ENCODE measurements around the gene ARRB1.
A peak's percentile ranks its signal among the peaks of the same experiment; 100 is the strongest.
"Not testable (repeated sequence)": the region's sequence is repeated elsewhere in the genome, so short reads cannot be mapped to it uniquely, and the experiment has no call there.

The ARRB1 gene

GRCh38 chr11:75344186-75344585, 7.3 kb downstream of the ARRB1 start:
- no peak for DNase-seq (ENCODE audit: low read depth)

- no peak for DNase-seq (ENCODE audit: low read depth)
Measured at GRCh38 chr11:75342966-75343870, 8.2 kb downstream of the ARRB1 start.

GRCh38 chr11:75342231-75342918, 9.1 kb downstream of the ARRB1 start:
- no peak for DNase-seq (ENCODE audit: low read depth)

DNA sequence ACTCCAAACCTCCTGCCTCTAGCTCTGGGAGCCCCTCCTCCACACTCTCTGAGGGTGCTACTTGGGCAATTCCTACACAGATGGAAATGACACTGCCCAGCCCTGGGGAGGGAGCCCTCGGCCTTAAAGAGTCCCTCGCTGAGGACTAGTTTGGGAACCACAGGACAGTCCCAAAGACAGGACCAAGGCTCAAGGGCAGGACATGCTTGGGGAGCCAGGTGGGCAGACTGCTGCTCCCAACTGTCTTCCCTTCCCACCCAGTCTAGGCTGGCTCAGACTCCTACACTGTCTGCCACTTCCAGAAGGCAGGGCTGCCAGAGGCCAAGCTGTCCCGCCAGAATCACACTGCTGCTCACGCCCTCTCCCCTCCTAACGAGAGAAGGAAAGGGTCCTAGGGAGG, 9.8 kb downstream of the ARRB1 start:
- DNase-seq (ENCODE audit: low read depth) = no peak

GRCh38 chr11:75339685-75340409, 11.6 kb downstream of the ARRB1 start:
- DNase-seq (ENCODE audit: low read depth) = no peak

DNA sequence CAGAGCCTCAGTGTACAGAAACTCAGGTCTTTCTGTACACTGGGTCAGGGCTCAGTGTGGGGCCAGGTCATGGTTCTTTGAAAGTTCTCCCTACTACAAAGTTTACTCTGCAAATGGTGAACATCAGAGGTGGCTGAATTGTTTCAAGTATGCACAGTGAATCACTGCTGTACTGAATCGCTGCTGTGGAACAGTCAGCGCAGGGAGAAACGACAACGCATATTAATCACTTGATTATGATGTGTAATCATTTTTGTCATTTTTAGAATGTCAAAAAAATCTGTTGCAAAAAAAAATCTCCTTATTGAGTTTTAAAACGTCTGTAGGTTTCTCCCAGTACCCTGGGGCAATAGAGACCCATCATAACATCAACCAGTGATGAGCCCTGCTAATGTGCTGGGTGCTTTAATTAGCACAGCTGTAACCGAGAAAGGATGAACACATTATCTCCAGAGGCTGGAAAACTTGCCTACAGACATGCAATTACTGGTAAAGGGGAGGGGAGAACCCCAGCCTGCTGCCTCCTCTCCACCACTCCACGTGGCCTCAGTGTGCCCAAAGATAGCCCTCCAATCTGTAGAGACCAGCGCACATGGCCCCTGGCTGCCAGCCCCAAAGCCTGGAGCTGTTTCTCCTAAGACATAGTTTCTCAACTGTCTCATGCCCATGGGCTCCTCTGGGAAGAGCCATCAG, 12.8 kb downstream of the ARRB1 start:
- DNase-seq (ENCODE audit: low read depth) = no peak

GRCh38 chr11:75337195-75337654, 14.2 kb downstream of the ARRB1 start:
- DNase-seq (ENCODE audit: low read depth) = no peak

GRCh38 chr11:75334976-75335375, 16.5 kb downstream of the ARRB1 start:
- no peak for DNase-seq (ENCODE audit: low read depth)

DNA sequence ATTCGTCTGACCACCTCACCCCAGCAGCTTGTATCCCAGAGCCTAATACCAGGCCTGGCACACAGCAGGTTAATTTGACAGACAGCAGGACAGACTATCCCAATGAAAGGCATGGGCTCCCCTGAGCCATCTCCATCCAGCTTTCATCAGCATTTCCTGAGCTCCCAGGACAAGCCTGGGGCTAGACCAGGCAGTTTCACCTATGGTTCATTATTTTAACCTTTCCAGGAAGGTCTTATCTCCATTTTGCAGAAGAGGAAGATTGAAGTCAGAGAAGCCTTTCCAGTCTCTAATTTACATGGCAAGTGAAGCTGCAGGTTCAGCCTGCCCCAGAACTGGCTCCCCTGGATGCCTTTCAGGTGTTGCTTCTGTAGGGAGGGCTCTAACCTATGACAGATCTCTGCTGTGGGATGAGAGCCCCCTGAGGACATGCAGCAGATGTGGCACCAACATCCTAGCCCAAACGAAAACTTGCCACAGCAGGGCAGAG, 17.0 kb downstream of the ARRB1 start:
- DNase-seq (ENCODE audit: low read depth) = no peak

GRCh38 chr11:75333807-75334140, 17.7 kb downstream of the ARRB1 start:
- DNase-seq (ENCODE audit: low read depth) = no peak

DNA sequence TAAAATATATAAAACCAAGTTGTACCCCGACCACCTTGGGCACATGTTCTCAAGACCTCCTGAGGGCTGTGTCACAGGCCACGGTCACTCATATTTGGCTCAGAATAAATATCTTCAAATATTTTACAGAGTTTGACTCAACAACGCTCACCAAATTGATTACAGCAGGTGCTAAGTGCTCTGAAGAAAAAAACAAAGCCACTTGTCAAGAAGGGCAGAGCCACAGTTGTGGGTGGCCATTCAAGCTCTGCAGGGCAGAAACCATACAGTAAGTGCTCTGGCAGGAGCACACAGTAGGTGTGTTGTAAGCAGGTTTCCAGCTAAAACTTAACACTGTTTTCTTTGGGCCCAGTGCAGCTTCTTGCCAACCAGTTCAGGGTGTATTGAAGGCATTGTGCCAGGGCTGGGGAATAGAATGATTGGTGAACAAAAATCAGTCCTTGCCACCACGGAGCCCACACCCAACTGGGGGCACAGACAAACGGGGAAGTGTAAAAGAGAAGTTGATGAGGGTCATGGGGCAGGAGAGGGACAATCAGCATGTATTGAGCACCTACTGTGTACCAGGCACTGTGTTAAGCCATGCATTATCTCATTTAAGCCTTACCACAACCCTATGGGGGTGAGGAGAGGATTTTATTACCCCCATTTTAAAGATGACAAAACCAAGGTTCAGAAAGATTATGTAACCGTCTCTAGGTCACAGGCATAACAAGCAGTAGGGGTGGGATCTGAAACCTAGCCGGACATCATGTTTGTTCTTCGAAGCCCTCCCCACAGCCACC, 18.2 kb downstream of the ARRB1 start:
- DNase-seq (ENCODE audit: low read depth) = no peak

DNA sequence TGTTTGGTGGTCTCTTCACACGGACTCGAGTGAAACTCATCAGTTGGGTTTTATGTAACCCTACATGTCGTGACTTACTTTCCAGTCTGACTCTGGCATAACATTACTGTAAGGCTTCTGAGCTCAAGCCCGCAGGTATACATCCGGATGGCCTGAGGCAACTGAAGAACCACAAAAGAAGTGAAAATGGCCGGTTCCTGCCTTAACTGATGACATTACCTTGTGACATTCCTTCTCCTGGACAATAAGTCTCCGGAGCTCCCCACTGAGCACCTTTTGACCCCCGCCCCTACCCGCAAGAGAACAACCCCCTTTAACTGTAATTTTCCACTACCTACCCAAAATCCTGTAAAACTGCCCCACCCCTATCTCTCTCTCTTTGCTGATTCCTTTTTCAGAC, 19.7 kb downstream of the ARRB1 start:
- DNase-seq (ENCODE audit: low read depth) = not testable (repeated sequence)

DNA sequence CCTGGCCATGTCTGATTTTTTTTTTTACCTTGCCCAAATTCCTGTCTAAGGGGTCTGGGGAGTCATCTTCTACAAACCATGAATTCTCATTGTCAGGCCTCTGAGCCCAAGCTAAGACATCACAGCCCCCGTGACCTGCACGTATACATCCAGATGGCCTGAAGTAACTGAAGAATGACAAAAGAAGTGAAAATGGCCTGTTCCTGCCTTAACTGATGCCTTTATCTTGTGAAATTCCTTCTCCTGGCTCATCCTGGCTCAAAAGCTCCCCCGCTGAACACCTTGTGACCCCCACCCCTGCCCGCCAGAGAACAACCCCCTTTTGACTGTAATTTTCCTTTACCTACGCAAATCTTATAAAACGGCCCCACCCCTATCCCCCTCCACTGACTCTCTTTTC, 20.2 kb downstream of the ARRB1 start:
- not testable (repeated sequence) for DNase-seq (ENCODE audit: low read depth)

GRCh38 chr11:75330886-75331285, 20.6 kb downstream of the ARRB1 start:
- DNase-seq (ENCODE audit: low read depth) = not testable (repeated sequence)

DNA sequence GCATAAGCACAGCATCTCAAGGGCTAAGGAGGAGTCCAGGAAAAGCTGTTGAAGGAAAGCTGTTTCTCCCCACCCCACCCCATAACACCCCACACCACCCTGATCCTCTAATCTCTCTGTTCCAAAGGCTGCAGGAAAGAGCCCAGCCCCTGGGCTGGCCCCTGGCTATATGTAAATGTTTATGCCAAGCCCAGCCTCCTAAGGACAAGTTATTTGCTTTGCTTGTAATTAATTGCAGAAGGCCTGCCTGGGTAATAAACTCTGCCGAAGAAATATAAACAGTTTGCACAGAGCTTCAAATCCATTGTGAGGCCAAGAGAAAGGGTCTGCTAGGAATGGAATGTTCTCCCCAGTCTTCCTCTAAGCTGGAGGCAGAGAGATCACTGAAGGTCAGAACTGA, 21.2 kb downstream of the ARRB1 start:
- no peak for DNase-seq (ENCODE audit: low read depth)

DNA sequence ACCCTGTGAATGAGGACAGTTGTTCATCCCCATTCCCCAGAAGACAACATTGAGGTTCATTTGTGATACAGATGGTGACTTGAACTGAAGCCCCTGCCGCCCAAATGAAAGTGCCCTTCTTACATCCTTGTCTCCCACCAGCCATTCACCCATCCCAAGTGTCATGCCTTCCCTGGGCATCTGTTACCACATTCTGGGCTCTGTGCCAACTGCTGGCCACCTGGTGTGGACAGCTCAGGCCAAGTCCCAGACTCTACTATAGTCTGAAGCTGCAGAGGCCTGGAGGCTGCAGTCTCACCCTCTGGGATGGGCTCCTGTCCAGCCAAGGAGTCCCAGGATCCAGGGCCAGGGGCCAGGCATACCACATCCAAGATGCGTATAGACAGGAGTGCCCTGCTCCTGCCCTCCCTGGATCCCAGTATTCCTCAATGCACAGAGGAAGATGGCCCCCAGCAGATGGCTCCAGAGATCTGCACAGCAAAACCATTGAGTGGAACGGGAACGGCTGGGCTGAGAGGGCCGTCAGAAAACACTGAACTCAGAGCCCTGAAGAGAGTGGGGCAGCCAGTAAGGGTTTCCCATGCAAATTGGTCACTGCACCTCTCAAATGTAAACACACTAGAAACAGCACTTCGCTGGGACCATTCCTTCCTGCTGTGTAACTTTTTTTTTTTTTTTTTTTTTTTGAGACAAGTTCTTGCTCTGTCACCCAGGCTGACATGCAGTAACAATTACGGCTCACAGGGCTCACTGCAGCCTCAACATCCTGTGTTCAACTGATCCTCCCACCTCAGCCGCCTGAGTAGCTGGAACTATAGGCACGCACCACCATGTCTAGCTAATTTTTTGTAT, 22.8 kb downstream of the ARRB1 start:
- peak; percentile 58 for DNase-seq (ENCODE audit: low read depth)

DNA sequence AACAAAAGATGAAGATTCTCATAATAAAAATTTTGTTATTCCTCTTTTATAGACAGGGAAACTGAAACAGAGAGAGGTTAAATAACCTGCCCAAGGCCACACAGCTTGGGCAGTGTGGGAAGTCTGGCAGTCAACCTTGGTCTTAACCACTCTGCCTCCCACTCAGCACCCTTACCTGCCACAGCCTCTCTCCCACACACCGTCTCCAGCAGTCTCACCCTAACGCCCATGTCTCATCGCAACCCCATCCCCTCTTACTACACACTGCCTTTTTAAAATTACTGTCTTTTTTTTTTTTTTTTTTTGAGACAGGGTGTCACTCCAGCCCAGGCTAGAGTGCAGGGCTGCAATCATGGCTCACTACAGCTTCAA, 25.0 kb downstream of the ARRB1 start:
- no peak for DNase-seq (ENCODE audit: low read depth)

DNA sequence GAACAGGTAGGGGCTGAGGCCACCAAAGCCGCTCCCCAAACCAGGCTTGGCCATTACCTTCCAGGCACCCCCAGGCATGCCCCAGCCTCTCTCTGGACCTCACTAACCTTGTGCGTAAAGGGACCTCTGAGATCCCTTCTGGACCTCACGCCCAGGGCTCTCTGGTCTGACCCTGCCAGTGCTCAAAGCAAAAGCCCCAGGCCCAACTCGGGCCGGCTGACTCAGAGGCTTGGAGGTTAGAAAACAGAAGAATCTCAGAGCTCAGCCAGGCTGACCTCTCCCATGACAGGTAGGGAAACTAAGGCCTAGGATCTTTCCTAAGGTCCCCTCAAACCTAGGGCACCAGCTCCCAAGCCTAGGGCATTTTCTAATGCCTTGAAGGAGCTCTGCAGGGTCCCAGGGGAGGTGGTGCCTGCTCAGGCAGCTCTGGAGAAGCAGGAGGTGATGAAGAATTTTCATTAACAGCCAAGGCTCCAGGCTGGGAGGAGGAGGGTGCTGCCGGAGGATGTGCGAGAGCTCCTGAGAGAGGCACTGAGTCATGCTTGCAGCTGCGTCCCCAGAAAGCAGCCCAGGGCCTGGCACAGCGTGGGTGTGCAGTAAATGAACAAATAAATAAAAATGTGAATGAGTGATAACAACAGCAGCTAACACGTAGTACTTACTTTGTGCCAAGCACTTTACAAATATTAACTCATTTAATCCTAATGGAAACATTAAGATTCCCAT, 25.6 kb downstream of the ARRB1 start:
- peak; percentile 68 for DNase-seq (ENCODE audit: low read depth)

GRCh38 chr11:75324740-75325139, 26.7 kb downstream of the ARRB1 start:
- no peak for DNase-seq (ENCODE audit: low read depth)

DNA sequence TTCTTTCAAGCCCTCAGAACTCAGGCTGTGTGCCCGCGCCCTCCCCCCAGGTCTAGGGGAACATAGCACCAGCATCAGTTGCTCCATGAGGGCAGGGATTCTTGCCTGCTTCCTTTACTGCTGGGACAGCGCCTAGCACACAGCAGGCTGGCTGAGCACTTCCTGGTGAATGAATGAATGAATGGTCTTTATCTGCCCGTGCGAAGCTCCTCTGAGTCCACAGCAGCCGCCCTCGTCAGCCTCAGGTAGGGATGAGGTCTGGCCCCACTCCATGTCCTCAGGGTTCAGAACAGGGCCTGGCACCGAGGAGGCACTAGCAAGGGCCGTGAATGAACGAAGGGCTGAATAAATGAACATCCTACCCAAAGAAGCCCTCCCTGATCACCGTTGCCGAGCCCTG, 27.3 kb downstream of the ARRB1 start:
- no peak for DNase-seq (ENCODE audit: low read depth)
